ACC112 (cell line): Measurements from ENCODE around the gene AZGP1.

Experiments used
- H2AFZ ChIP-seq: fragments of 200-600 bp; sonication (generic); one replicate; pipeline ENCODE4 v1.6.0; 2017; ENCODE audit warnings: antibody characterized with exemption, low read length; ENCODE audit not compliant: unreplicated experiment
- H3K27ac ChIP-seq: fragments of 200-600 bp; sonication (generic); 2 replicates; pipeline ENCODE4 v1.5.1; 2014; ENCODE audit warnings: low read depth, mild to moderate bottlenecking, antibody characterized with exemption, low read length, moderate library complexity
- H3K27me3 ChIP-seq: fragments of 200-600 bp; sonication (generic); 2 replicates; pipeline ENCODE4 v1.6.1; 2014; ENCODE audit warnings: mild to moderate bottlenecking, antibody characterized with exemption, low read length, moderate library complexity, mixed read lengths; ENCODE audit not compliant: insufficient read depth
- H3K36me3 ChIP-seq: fragments of 200-600 bp; sonication (generic); 2 replicates; pipeline ENCODE4 v1.6.1; 2016; ENCODE audit warnings: mild to moderate bottlenecking, antibody characterized with exemption, low read length, moderate library complexity, mixed read lengths; ENCODE audit not compliant: insufficient read depth
- H3K4me1 ChIP-seq: fragments of 200-600 bp; sonication (generic); one replicate; pipeline ENCODE4 v1.6.1; 2016; ENCODE audit warnings: low read length, mixed read lengths; ENCODE audit not compliant: insufficient read depth, unreplicated experiment, control insufficient read depth
- H3K4me3 ChIP-seq: fragments of 200-600 bp; sonication (generic); 2 replicates; pipeline ENCODE4 v1.5.1; 2014; ENCODE audit warnings: mild to moderate bottlenecking, low read depth, low read length
- H3K79me2 ChIP-seq: fragments of 200-600 bp; sonication (generic); one replicate; pipeline ENCODE4 v1.6.0; 2016; ENCODE audit warnings: low read length; ENCODE audit not compliant: control insufficient read depth, unreplicated experiment, insufficient read depth

Gene AZGP1

DNA sequence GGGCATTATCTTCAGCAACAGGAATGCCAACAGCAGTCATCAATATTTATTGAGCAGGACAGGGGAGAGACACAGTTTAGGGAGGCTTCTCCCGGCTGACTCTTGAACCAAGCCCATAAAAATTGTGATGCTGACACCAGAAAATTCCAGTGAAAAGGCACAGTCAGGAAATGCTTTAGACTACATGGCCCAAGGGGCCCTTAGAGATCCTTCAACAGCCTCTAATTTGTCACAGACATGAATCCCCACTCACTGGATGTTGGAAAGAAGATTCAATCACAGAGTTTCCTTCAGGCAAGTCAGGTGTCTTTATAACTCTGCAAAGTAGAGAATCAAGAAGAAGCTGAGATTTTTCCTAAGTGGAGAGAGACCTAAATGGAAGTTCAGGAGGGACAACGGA lies 47.6 kb downstream of the AZGP1 start:
- Histone ChIP-seq H3K79me2 (no peaks in the 10 kb centered on the region), H3K36me3 (no peaks in the 10 kb centered on the region), H3K4me1 (no peaks in the 10 kb centered on the region), H3K27ac (no peak overlapping the region), H3K27me3 (peaks cover 46% of the 10 kb centered on the region), H2AFZ (no peak overlapping the region), H3K4me3 (no peak overlapping the region)

DNA sequence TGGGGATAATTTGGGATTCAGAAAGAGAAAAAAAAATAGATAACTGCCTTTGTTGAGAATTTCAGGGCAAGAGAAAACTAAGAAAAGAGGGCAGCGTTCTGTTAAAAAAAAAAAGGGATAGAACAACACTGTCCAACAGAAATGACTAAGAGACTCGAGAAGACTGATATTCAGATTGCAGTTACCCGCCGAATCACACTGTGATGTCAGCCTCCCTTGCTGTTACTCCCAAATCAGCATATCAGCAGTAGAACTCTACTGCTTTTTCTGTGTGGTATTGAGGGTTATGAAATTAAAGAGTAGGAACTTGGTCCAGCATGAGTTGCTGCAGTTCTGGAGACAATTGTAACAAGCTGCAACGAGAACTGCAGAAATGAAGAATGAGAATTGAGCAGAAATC lies 48.3 kb downstream of the AZGP1 start:
- Histone ChIP-seq H3K27ac (no peak overlapping the region), H3K27me3 (peaks cover 40% of the 10 kb centered on the region), H3K4me1 (no peaks in the 10 kb centered on the region), H2AFZ (no peak overlapping the region), H3K36me3 (no peaks in the 10 kb centered on the region), H3K4me3 (no peak overlapping the region), H3K79me2 (no peaks in the 10 kb centered on the region)

DNA sequence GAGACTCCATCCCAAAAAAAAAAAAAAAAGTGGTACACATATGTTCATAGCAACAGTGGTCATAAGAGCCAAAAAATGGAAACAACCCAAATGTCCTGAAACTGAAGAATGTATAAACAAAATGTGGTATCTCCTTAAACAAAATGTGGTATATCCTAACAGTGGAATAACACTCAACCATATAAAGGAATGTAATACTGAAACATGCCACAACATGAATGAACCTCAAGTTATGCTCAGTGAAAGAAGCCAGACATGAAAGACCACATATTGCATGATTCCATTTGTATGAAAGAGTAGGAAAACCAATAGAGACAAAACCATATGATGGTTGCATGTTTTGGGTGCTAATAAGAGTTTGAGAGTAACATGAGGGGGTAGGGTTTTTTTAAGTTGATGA lies 49.5 kb downstream of the AZGP1 start:
- Histone ChIP-seq H3K79me2 (no peaks in the 10 kb centered on the region), H3K27ac (no peak overlapping the region), H3K36me3 (peaks cover 6% of the 10 kb centered on the region), H2AFZ (no peak overlapping the region), H3K4me1 (no peaks in the 10 kb centered on the region), H3K27me3 (peaks cover 30% of the 10 kb centered on the region), H3K4me3 (no peak overlapping the region)

- peaks cover 8% of the 10 kb centered on the region for H3K36me3 ChIP-seq
- H3K27me3 ChIP-seq, result peaks cover 19% of the 10 kb centered on the region
- H3K4me3 ChIP-seq, result no peak overlapping the region
- peaks cover under 1% of the 10 kb centered on the region for H3K4me1 ChIP-seq
- no peak overlapping the region for H2AFZ ChIP-seq
- H3K79me2 ChIP-seq, result peaks cover 12% of the 10 kb centered on the region
- no peak overlapping the region for H3K27ac ChIP-seq
Measured at GRCh38 chr7:99923200-99923599, 52.6 kb downstream of the AZGP1 start.

GRCh38 chr7:99920149-99920548 lies 55.7 kb downstream of the AZGP1 start:
- H3K36me3 ChIP-seq, result peaks cover 16% of the 10 kb centered on the region
- peak overlapping the region; percentile 87 for H3K4me3 ChIP-seq
- peak overlapping the region; percentile 92 for H2AFZ ChIP-seq
- H3K79me2 ChIP-seq, result peaks cover 41% of the 10 kb centered on the region
- H3K27me3 ChIP-seq, result no peaks in the 10 kb centered on the region
- H3K27ac ChIP-seq, result no peak overlapping the region
- H3K4me1 ChIP-seq, result peaks cover 6% of the 10 kb centered on the region

DNA sequence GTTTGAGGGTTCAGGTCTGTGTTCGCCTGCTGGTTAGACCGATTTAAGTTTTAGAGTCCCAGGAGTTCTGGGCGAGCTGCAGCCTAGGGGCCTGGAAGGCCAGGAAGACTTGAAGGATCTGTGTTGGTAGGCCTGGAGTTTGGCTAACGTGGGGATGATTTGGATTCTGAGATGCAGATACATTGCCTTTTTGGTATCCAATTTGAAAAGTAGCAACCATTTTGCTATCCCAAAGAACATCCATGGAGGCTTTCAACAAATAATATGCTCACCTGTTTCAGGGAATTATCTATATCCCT lies 56.1 kb downstream of the AZGP1 start:
- peak overlapping the region; percentile 92 for H2AFZ ChIP-seq
- H3K4me3 ChIP-seq, result peak overlapping the region; percentile 87
- H3K27ac ChIP-seq, result peak overlapping the region; percentile 74
- no peaks in the 10 kb centered on the region for H3K27me3 ChIP-seq
- peaks cover 6% of the 10 kb centered on the region for H3K4me1 ChIP-seq
- H3K79me2 ChIP-seq, result peaks cover 44% of the 10 kb centered on the region
- peaks cover 16% of the 10 kb centered on the region for H3K36me3 ChIP-seq

GRCh38 chr7:99918959-99919813 lies 56.6 kb downstream of the AZGP1 start, which contains the start of gene TRIM4:
TRIM4 (minus strand) TSS chr7:99919530; CDS start chr7:99919401, 129 bp downstream.
- peaks cover 50% of the 10 kb centered on the region for H3K79me2 ChIP-seq
- H3K27me3 ChIP-seq, result no peaks in the 10 kb centered on the region
- H3K27ac ChIP-seq, result peak within 1 kb of the TSS; percentile 74
- H3K36me3 ChIP-seq, result peaks cover 16% of the 10 kb centered on the region
- peak within 1 kb of the TSS; percentile 87 for H3K4me3 ChIP-seq
- H2AFZ ChIP-seq, result peak within 1 kb of the TSS; percentile 92
- H3K4me1 ChIP-seq, result peaks cover 6% of the 10 kb centered on the region
